Measurements from ENCODE around the gene SLC2A1. TPM values are rescaled to one million over a fixed set of nuclear protein-coding genes. Genes with fewer than 3 reads are reported as not detected.
A peak's percentile ranks its signal among the peaks of the same experiment; 100 is the strongest.

Gene SLC2A1
- total and polyA plus RNA-seq, 2 of the 13 experiments (the other 11 are each of a cell fraction or from before 2014, with no cell fraction given) = 125 to 423 TPM

DNA sequence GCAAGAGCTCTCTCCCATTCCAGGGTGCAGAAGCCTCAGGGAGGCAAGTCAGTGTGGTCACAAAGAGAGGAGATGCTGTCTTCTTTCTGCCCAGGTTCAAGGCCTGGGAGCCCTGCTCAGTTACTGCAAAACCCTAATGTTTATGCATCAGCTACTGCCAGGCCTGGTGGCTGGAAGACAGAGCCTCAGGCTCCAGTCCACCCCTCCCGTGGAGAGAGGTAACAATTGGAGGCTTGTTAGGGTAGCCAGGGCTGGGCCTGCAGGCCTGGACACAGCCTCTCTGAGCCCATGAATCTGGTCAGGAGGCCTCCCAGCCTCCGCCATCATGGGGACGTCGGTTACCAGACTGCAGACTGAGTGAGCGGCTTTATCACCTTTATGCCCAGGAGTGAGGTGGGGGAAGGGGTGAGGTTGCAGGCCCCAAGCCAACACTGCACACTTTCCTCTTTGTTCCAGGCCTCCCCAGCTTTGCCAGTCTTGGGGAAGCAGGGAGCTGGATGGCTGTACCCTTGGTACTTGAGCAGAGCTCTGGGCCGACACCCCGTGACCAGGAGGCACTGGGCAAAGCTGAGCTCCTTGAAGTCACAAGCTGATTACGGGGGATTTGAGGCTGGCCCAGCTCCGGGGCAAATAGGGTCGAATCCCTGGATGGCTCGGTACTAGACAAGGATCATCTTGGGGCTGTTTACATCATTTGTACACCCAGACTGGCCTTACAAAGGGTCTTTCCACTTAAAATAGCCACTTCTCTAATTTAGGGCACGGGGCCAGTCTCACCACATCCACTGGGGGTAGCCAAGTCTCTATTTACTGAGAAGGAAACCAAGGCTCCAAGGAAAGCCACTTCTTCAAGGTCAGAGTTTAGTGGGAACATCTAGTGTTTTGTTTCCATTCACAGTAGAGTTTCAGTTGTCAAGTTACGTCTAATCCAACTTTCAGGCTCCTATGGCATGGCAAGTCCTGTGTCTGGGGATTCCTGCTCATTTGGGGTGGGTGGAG is 5.2 kb downstream of the SLC2A1 start (continued):
- TF ChIP-seq, protein P1, sequence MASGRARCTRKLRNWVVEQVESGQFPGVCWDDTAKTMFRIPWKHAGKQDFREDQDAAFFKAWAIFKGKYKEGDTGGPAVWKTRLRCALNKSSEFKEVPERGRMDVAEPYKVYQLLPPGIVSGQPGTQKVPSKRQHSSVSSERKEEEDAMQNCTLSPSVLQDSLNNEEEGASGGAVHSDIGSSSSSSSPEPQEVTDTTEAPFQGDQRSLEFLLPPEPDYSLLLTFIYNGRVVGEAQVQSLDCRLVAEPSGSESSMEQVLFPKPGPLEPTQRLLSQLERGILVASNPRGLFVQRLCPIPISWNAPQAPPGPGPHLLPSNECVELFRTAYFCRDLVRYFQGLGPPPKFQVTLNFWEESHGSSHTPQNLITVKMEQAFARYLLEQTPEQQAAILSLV (CRISPR knock-in tag; IDR thresholded peaks at IDR 0.05; ENCODE audit: borderline replicate concordance) = no peak
- no peak for TF ChIP-seq ARHGAP35 (CRISPR knock-in tag; IDR thresholded peaks at IDR 0.05; ENCODE audit: borderline replicate concordance)
- TF ChIP-seq ZNF260 (CRISPR knock-in tag; IDR thresholded peaks at IDR 0.05; ENCODE audit: borderline replicate concordance, low read depth) = no peak
- no peak for TF ChIP-seq NCOR1 (IDR thresholded peaks at IDR 0.05; ENCODE audit: borderline replicate concordance, low read length)
- no peak for TF ChIP-seq ATF7 (IDR thresholded peaks at IDR 0.05)
- TF ChIP-seq ATF7 (CRISPR knock-in tag; IDR thresholded peaks at IDR 0.05) = no peak
- TF ChIP-seq ZFP90 (CRISPR knock-in tag; IDR thresholded peaks at IDR 0.05; ENCODE audit: borderline replicate concordance) = no peak
- TF ChIP-seq, protein P2, sequence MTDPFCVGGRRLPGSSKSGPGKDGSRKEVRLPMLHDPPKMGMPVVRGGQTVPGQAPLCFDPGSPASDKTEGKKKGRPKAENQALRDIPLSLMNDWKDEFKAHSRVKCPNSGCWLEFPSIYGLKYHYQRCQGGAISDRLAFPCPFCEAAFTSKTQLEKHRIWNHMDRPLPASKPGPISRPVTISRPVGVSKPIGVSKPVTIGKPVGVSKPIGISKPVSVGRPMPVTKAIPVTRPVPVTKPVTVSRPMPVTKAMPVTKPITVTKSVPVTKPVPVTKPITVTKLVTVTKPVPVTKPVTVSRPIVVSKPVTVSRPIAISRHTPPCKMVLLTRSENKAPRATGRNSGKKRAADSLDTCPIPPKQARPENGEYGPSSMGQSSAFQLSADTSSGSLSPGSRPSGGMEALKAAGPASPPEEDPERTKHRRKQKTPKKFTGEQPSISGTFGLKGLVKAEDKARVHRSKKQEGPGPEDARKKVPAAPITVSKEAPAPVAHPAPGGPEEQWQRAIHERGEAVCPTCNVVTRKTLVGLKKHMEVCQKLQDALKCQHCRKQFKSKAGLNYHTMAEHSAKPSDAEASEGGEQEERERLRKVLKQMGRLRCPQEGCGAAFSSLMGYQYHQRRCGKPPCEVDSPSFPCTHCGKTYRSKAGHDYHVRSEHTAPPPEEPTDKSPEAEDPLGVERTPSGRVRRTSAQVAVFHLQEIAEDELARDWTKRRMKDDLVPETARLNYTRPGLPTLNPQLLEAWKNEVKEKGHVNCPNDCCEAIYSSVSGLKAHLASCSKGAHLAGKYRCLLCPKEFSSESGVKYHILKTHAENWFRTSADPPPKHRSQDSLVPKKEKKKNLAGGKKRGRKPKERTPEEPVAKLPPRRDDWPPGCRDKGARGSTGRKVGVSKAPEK (CRISPR knock-in tag; IDR thresholded peaks at IDR 0.05; ENCODE audit: borderline replicate concordance) = no peak
- no peak for TF ChIP-seq ZNF234 (CRISPR knock-in tag; conservative IDR thresholded peaks at IDR 0.05)
- TF ChIP-seq SMAD3 (CRISPR knock-in tag; IDR thresholded peaks at IDR 0.05) = no peak
- TF ChIP-seq, protein P3, sequence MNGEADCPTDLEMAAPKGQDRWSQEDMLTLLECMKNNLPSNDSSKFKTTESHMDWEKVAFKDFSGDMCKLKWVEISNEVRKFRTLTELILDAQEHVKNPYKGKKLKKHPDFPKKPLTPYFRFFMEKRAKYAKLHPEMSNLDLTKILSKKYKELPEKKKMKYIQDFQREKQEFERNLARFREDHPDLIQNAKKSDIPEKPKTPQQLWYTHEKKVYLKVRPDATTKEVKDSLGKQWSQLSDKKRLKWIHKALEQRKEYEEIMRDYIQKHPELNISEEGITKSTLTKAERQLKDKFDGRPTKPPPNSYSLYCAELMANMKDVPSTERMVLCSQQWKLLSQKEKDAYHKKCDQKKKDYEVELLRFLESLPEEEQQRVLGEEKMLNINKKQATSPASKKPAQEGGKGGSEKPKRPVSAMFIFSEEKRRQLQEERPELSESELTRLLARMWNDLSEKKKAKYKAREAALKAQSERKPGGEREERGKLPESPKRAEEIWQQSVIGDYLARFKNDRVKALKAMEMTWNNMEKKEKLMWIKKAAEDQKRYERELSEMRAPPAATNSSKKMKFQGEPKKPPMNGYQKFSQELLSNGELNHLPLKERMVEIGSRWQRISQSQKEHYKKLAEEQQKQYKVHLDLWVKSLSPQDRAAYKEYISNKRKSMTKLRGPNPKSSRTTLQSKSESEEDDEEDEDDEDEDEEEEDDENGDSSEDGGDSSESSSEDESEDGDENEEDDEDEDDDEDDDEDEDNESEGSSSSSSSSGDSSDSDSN (CRISPR knock-in tag; IDR thresholded peaks at IDR 0.05) = 0 out of 2 replicates have a peak, but pooled peaks have one; percentile 6
- peak; percentile 95 for TF ChIP-seq ZNF768 (CRISPR knock-in tag; IDR thresholded peaks at IDR 0.05)
- no peak for TF ChIP-seq ONECUT2 (CRISPR knock-in tag; IDR thresholded peaks at IDR 0.05)
- TF ChIP-seq, protein P4, sequence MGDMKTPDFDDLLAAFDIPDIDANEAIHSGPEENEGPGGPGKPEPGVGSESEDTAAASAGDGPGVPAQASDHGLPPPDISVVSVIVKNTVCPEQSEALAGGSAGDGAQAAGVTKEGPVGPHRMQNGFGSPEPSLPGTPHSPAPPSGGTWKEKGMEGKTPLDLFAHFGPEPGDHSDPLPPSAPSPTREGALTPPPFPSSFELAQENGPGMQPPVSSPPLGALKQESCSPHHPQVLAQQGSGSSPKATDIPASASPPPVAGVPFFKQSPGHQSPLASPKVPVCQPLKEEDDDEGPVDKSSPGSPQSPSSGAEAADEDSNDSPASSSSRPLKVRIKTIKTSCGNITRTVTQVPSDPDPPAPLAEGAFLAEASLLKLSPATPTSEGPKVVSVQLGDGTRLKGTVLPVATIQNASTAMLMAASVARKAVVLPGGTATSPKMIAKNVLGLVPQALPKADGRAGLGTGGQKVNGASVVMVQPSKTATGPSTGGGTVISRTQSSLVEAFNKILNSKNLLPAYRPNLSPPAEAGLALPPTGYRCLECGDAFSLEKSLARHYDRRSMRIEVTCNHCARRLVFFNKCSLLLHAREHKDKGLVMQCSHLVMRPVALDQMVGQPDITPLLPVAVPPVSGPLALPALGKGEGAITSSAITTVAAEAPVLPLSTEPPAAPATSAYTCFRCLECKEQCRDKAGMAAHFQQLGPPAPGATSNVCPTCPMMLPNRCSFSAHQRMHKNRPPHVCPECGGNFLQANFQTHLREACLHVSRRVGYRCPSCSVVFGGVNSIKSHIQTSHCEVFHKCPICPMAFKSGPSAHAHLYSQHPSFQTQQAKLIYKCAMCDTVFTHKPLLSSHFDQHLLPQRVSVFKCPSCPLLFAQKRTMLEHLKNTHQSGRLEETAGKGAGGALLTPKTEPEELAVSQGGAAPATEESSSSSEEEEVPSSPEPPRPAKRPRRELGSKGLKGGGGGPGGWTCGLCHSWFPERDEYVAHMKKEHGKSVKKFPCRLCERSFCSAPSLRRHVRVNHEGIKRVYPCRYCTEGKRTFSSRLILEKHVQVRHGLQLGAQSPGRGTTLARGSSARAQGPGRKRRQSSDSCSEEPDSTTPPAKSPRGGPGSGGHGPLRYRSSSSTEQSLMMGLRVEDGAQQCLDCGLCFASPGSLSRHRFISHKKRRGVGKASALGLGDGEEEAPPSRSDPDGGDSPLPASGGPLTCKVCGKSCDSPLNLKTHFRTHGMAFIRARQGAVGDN (CRISPR knock-in tag; IDR thresholded peaks at IDR 0.05) = 0 out of 2 replicates have a peak, but pooled peaks have one; percentile 28
- no peak for TF ChIP-seq TBL1XR1 (IDR thresholded peaks at IDR 0.05; ENCODE audit: borderline replicate concordance, low read length, partially characterized antibody)
- TF ChIP-seq ZNF746 (CRISPR knock-in tag; IDR thresholded peaks at IDR 0.05) = no peak
- TF ChIP-seq POLR2G (IDR thresholded peaks at IDR 0.05; ENCODE audit: low read depth, low read length) = peak; percentile 24; the same call in 1 of the 2 replicates
- 0 out of 4 replicates have a peak, but pooled peaks of 1 of the 2 experiments have one; percentile 14 for TF ChIP-seq POLR2A (IDR thresholded peaks at IDR 0.05; ENCODE audit: insufficient read depth in 1 of 2, low read depth in 2 of 2, low read length in 2 of 2)
